Right renal cortex interstitium (tissue), 3 donors: ENCODE results near the gene NAALADL2. TPM values are rescaled to one million over a fixed set of nuclear protein-coding genes. Genes with fewer than 3 reads are reported as not detected.

Source experiments
- DNase-seq, 3 donors: peaks; one replicate each; pipeline ENCODE4 v3.0.0-alpha.2; 2013; ENCODE audit warnings: low read depth in 3 of 3, low spot score in 2 of 3
- polyA plus RNA-seq, 3 donors: library from polyadenylated mRNA; unstranded; fragments of 120-200 nt; gene quantifications; one replicate each; pipeline ENCODE4 v1.2.1, GENCODE V29; 2013; ENCODE audit not compliant: insufficient read length in 3 of 3

NAALADL2 gene
- polyA plus RNA-seq, 3 donors = 18.2 to 22.0 (median 20.4) TPM

- DNase-seq = no peak
These were observed 334.8 kb downstream of the NAALADL2 start for GRCh38 chr3:175193815-175194518.

GRCh38 chr3:175198991-175199783 lies 340.1 kb downstream of the NAALADL2 start:
- no peak for DNase-seq

GRCh38 chr3:175199961-175200360 lies 340.8 kb downstream of the NAALADL2 start:
- DNase-seq = no peak

- no peak for DNase-seq
These were observed 341.4 kb downstream of the NAALADL2 start for GRCh38 chr3:175200391-175201095.

GRCh38 chr3:175207361-175207760 lies 348.2 kb downstream of the NAALADL2 start:
- no peak for DNase-seq

- DNase-seq = no peak
These were observed 349.2 kb downstream of the NAALADL2 start for GRCh38 chr3:175208326-175208725.

GRCh38 chr3:175211466-175211865 lies 352.3 kb downstream of the NAALADL2 start:
- no peak for DNase-seq

- DNase-seq = no peak
These were observed 353.8 kb downstream of the NAALADL2 start for GRCh38 chr3:175212896-175213295.

- no peak for DNase-seq
These were observed 355.1 kb downstream of the NAALADL2 start for GRCh38 chr3:175214216-175214615.

GRCh38 chr3:175215833-175216232 lies 356.7 kb downstream of the NAALADL2 start:
- no peak for DNase-seq

- DNase-seq = no peak
These were observed 363.2 kb downstream of the NAALADL2 start for GRCh38 chr3:175222356-175222755.

- DNase-seq = no peak
These were observed 364.9 kb downstream of the NAALADL2 start for GRCh38 chr3:175224051-175224450.

- DNase-seq = no peak
These were observed 367.3 kb downstream of the NAALADL2 start for GRCh38 chr3:175226444-175226843.

GRCh38 chr3:175227126-175227525 lies 368.0 kb downstream of the NAALADL2 start:
- DNase-seq = no peak

- no peak for DNase-seq
These were observed 375.1 kb downstream of the NAALADL2 start for GRCh38 chr3:175233957-175234940.

- DNase-seq = no peak
These were observed 379.7 kb downstream of the NAALADL2 start for GRCh38 chr3:175238801-175239200.

- DNase-seq = no peak
These were observed 381.8 kb downstream of the NAALADL2 start for GRCh38 chr3:175240921-175241320.

- DNase-seq = no peak
These were observed 383.1 kb downstream of the NAALADL2 start for GRCh38 chr3:175242243-175242642.

GRCh38 chr3:175246234-175246633 lies 387.1 kb downstream of the NAALADL2 start:
- no peak for DNase-seq

- no peak for DNase-seq
These were observed 387.6 kb downstream of the NAALADL2 start for GRCh38 chr3:175246766-175247165.
